ENCODE data around the gene MAMDC4. TPM values are rescaled to one million over a fixed set of nuclear protein-coding genes. Genes with fewer than 3 reads are reported as not detected.
A peak's percentile ranks its signal among the peaks of the same experiment; 100 is the strongest.

MAMDC4 gene
- total RNA-seq, 2 experiments from 2014 or later, result 15.9 to 16.1 TPM

GRCh38 chr9:136808806-136809158, 43.4 kb upstream of the MAMDC4 start:
- Mint-ChIP-seq H3K9me3 (no peaks in the 10 kb centered on the region), H3K27ac (peak overlapping the region; percentile 18), H3K36me3 (ENCODE audit: low read depth) (peaks cover 23% of the 10 kb centered on the region), H3K4me1 (ENCODE audit: low read depth) (peaks cover 38% of the 10 kb centered on the region), H3K27me3 (ENCODE audit: low read depth) (no peaks in the 10 kb centered on the region), H3K4me3 (peak overlapping the region; percentile 74)
- CTCF ChIA-PET, result interaction anchor here (0.7 to 0.9 kb wide), 3 partner anchors 13 to 51 kb away, joined by 3 to 5 read pairs (median 3); partner anchors contain the start of gene CCDC183
- intact Hi-C loops (cut with micrococcal nuclease), result loop anchor here (5.0 kb wide), 2 partner anchors 79 to 394 kb away; partner anchors contain the start of genes TPRN and TRAF2
- DNase-seq, result no peak

GRCh38 chr9:136814725-136815421, 37.3 kb upstream of the MAMDC4 start:
- peaks cover 24% of the 10 kb centered on the region for H3K36me3 Mint-ChIP-seq (ENCODE audit: low read depth)
- H3K4me3 Mint-ChIP-seq, result no peak overlapping the region
- H3K27ac Mint-ChIP-seq, result no peak overlapping the region
- CTCF ChIA-PET, result interaction anchor here (0.6 to 1.7 kb wide), 3 partner anchors 20 to 648 kb away, joined by 3 to 4 read pairs (median 3); no protein-coding TSS in a partner anchor
- no peaks in the 10 kb centered on the region for H3K27me3 Mint-ChIP-seq (ENCODE audit: low read depth)
- H3K4me1 Mint-ChIP-seq (ENCODE audit: low read depth), result peaks cover 22% of the 10 kb centered on the region
- no peak for DNase-seq
- H3K9me3 Mint-ChIP-seq, result no peaks in the 10 kb centered on the region
- intact Hi-C loops (cut with micrococcal nuclease), result no loop called here

GRCh38 chr9:136815422-136815782, 36.7 kb upstream of the MAMDC4 start:
- intact Hi-C loops (cut with micrococcal nuclease), result no loop called here
- CTCF ChIA-PET, result interaction anchor here (0.6 to 1.7 kb wide), 3 partner anchors 19 to 389 kb away, joined by 3 to 4 read pairs (median 3); no protein-coding TSS in a partner anchor
- peaks cover 23% of the 10 kb centered on the region for H3K36me3 Mint-ChIP-seq (ENCODE audit: low read depth)

GRCh38 chr9:136820971-136821825, 30.9 kb upstream of the MAMDC4 start:
- CTCF ChIA-PET, result no interaction called here
- intact Hi-C loops (cut with micrococcal nuclease), result no loop called here

More at GRCh38 chr9:136815422-136815782, 36.7 kb upstream of the MAMDC4 start:
- no peak overlapping the region for H3K4me3 Mint-ChIP-seq
- no peaks in the 10 kb centered on the region for H3K9me3 Mint-ChIP-seq
- H3K27ac Mint-ChIP-seq, result no peak overlapping the region
- no peaks in the 10 kb centered on the region for H3K27me3 Mint-ChIP-seq (ENCODE audit: low read depth)
- H3K4me1 Mint-ChIP-seq (ENCODE audit: low read depth), result peaks cover 19% of the 10 kb centered on the region
- no peak for DNase-seq

GRCh38 chr9:136821826-136822544, 30.2 kb upstream of the MAMDC4 start:
- intact Hi-C loops (cut with micrococcal nuclease), result no loop called here
- Mint-ChIP-seq H3K27ac (no peak overlapping the region), H3K36me3 (ENCODE audit: low read depth) (peaks cover 7% of the 10 kb centered on the region), H3K4me3 (no peak overlapping the region), H3K4me1 (ENCODE audit: low read depth) (peaks cover 7% of the 10 kb centered on the region), H3K9me3 (no peaks in the 10 kb centered on the region), H3K27me3 (ENCODE audit: low read depth) (no peaks in the 10 kb centered on the region)
- CTCF ChIA-PET, result interaction anchor here (1.1 kb wide), 1 partner anchor 22 kb away, joined by 3 read pairs; no protein-coding TSS in a partner anchor
- no peak for DNase-seq

More at GRCh38 chr9:136820971-136821825, 30.9 kb upstream of the MAMDC4 start:
- Mint-ChIP-seq H3K4me3 (no peak overlapping the region), H3K27ac (no peak overlapping the region), H3K27me3 (ENCODE audit: low read depth) (no peaks in the 10 kb centered on the region), H3K9me3 (no peaks in the 10 kb centered on the region), H3K36me3 (ENCODE audit: low read depth) (peaks cover 8% of the 10 kb centered on the region), H3K4me1 (ENCODE audit: low read depth) (peaks cover 8% of the 10 kb centered on the region)
- DNase-seq, result no peak

GRCh38 chr9:136823136-136824046, 28.8 kb upstream of the MAMDC4 start:
- Mint-ChIP-seq H3K36me3 (ENCODE audit: low read depth) (peaks cover 5% of the 10 kb centered on the region), H3K27ac (no peak overlapping the region), H3K4me3 (no peak overlapping the region), H3K9me3 (no peaks in the 10 kb centered on the region), H3K4me1 (ENCODE audit: low read depth) (peaks cover 5% of the 10 kb centered on the region), H3K27me3 (ENCODE audit: low read depth) (no peaks in the 10 kb centered on the region)
- CTCF ChIA-PET, result interaction anchor here (1.1 kb wide), 1 partner anchor 21 kb away, joined by 3 read pairs; no protein-coding TSS in a partner anchor
- no peak for DNase-seq
- intact Hi-C loops (cut with micrococcal nuclease), result no loop called here

GRCh38 chr9:136824496-136825225, 27.5 kb upstream of the MAMDC4 start:
- CTCF ChIA-PET, result interaction anchor here (0.8 kb wide), 1 partner anchor 222 kb away, joined by 3 read pairs; no protein-coding TSS in a partner anchor
- Mint-ChIP-seq H3K27me3 (ENCODE audit: low read depth) (no peaks in the 10 kb centered on the region), H3K4me3 (no peak overlapping the region)

GRCh38 chr9:136825295-136826187, 26.6 kb upstream of the MAMDC4 start:
- no peak overlapping the region for H3K27ac Mint-ChIP-seq
- CTCF ChIA-PET, result no interaction called here
- no peak for DNase-seq
- H3K27me3 Mint-ChIP-seq (ENCODE audit: low read depth), result no peaks in the 10 kb centered on the region
- peaks cover 5% of the 10 kb centered on the region for H3K4me1 Mint-ChIP-seq (ENCODE audit: low read depth)
- no peaks in the 10 kb centered on the region for H3K9me3 Mint-ChIP-seq
- H3K4me3 Mint-ChIP-seq, result no peak overlapping the region
- intact Hi-C loops (cut with micrococcal nuclease), result no loop called here
- H3K36me3 Mint-ChIP-seq (ENCODE audit: low read depth), result peaks cover 7% of the 10 kb centered on the region

More at GRCh38 chr9:136824496-136825225, 27.5 kb upstream of the MAMDC4 start:
- Mint-ChIP-seq H3K36me3 (ENCODE audit: low read depth) (peaks cover 7% of the 10 kb centered on the region), H3K9me3 (no peaks in the 10 kb centered on the region), H3K4me1 (ENCODE audit: low read depth) (peaks cover 5% of the 10 kb centered on the region), H3K27ac (no peak overlapping the region)
- intact Hi-C loops (cut with micrococcal nuclease), result no loop called here
- no peak for DNase-seq

GRCh38 chr9:136826188-136826541, 26.0 kb upstream of the MAMDC4 start:
- DNase-seq, result no peak
- Mint-ChIP-seq H3K36me3 (ENCODE audit: low read depth) (peaks cover 6% of the 10 kb centered on the region), H3K27me3 (ENCODE audit: low read depth) (no peaks in the 10 kb centered on the region), H3K4me3 (no peak overlapping the region), H3K9me3 (no peaks in the 10 kb centered on the region), H3K27ac (no peak overlapping the region), H3K4me1 (ENCODE audit: low read depth) (peaks cover under 1% of the 10 kb centered on the region)
- CTCF ChIA-PET, result no interaction called here
- intact Hi-C loops (cut with micrococcal nuclease), result no loop called here

All from activated naive CD4-positive, alpha-beta T cell treated with anti-CD3 and anti-CD28 coated beads for 36 hours (primary cell).